GM12865 (cell line): ENCODE results near the gene SERINC3.
A peak's percentile ranks its signal among the peaks of the same experiment; 100 is the strongest.
"Not testable (repeated sequence)": the region's sequence is repeated elsewhere in the genome, so short reads cannot be mapped to it uniquely, and the experiment has no call there.

ENCODE experiments used
- DNase-seq: peaks from one replicate; pipeline ENCODE4 v3.0.0; 2010; ENCODE audit warnings: low read depth
- H3K4me3 ChIP-seq: 2 replicates; pipeline ENCODE4 v1.5.1; 2011; ENCODE audit warnings: mild to moderate bottlenecking, low read depth, low read length, control low read depth
- CTCF ChIP-seq: IDR thresholded peaks from 2 replicates; pipeline ENCODE4 v1.5.1; 2011; ENCODE audit warnings: low read length, control low read depth, low read depth, inconsistent platforms; ENCODE audit not compliant: insufficient read depth; ENCODE audit errors: missing control alignments

The SERINC3 gene

GRCh38 chr20:44479643-44480042 lies 42.2 kb downstream of the SERINC3 start:
- H3K4me3 ChIP-seq = no peak overlapping the region
- no peak for TF ChIP-seq CTCF
- DNase-seq = peak; percentile 54

DNA sequence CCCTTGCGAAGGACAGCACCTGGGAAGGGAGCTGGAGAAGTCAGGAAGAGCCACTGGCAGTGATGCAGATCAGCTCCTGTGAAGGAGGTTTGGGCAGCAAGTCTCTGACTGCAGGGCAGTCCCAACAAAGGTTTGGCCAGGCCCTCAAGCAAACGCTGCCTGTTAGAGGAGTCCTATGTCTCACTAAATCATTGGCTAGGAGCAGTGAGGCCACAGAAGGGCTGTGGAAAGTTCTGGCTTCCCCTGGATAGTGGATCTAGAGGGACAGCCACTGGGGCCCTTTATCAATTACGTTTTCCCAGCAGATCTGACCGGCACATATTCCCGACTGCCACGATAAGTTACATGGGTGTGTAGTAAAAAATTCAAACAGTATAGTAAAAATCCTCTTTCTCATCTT lies 43.7 kb downstream of the SERINC3 start:
- no peak overlapping the region for H3K4me3 ChIP-seq
- no peak for TF ChIP-seq CTCF
- no peak for DNase-seq

DNA sequence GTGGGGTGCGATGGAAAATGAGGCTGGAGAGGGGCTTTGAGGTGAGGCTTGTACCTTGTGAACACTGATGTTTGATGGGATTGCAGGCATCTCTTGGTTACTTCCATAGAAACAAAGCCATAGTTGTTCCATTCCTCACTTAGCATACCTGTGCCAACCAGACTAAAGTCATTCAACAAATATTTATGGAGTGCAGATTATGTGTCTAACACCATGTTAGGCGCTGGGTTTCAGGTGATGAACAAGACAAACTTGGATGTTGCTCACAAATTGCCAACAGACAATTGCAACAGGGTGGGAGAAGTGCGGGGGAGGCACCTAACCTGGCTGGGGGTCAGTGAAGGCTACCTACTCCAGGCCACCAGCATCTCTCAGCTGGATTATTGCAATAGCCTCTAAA lies 44.7 kb downstream of the SERINC3 start:
- no peak overlapping the region for H3K4me3 ChIP-seq
- DNase-seq = no peak
- no peak for TF ChIP-seq CTCF

DNA sequence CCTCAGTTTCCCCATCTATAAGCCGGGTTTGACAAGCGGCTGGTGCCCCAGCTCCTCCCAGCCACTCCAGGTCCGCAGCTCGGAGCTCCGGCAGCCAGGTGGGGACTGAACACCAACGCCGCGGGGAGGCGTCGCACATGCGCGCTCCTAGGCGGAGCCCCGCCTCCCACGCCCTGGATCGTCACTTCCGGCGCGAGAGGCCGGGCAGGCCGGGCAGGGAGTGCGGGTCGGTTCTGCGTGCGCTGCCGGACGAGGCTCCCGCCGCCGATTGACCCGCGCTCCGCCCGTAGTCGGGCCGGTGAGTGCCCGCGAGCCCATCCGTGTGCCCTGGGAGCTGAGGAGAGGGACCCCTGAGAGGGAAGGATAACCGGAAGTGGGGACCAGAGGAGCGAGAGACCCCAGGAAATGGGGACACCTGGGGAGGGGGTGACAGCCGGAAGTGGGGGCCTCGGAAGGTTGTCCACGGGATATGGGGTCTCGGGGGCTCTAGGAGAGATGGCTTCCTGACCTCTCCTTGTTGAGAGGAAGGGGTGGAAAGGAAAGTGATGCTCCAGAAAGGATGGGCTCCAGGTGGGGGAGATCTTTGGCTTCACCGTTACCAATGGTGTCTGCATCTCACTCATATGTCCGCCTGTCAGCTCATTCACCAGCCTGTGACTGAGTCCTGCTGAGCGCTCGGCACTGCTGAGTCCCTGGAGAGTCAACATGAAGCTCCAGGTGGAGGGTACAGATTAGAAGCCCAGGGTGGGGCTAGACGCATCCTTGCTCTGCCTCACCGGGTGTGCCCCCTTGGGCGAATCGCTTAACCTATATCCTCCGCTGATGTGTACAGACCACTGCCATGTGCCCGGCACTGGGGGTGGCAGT lies 45.9 kb downstream of the SERINC3 start, which contains the start of gene TTPAL:
TSS of gene TTPAL (plus strand) at position 181 of the 867 bp plus-strand sequence. CDS start 4,126 bp downstream, outside the sequence.
- DNase-seq = peak; percentile 94
- peak within 1 kb of the TSS; percentile 75 for H3K4me3 ChIP-seq
- peak; percentile 14 for TF ChIP-seq CTCF

DNA sequence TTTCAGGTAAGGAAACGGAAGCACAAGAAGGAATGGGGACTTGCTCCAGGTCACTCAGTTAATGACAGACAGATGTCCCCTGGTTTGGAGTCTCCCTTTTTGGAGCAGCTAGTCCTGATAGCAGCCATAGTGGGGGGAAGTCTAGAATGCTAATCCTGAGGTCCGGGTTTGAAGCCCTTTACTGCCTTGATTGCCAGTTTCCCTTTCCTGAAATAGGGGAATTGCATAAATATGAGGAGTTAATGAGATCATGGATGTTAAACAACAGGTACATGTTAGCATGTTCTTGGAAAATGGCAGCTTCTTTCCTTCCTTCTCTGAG lies 46.5 kb downstream of the SERINC3 start:
- TF ChIP-seq CTCF = no peak
- no peak for DNase-seq
- H3K4me3 ChIP-seq = peak overlapping the region; percentile 75

DNA sequence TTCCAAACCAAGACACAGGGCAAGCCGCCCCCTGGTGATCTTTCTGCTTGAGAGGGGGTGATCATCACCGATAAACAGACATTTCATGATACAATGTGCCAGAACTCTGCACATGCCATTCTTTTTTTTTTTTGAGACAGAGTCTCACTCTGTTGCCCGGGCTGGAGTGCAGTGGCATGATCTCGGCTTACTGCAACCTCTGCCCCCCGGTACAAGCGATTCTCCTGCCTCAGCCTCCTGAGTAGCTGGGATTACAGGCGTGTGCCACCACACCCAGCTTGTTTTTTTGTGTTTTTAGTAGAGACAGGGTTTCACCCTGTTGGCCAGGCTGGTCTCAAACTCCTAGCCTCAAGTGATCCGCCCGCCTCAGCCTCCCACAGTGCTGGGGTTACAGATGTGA lies 49.6 kb downstream of the SERINC3 start:
- not testable (repeated sequence) for H3K4me3 ChIP-seq, DNase-seq

- H3K4me3 ChIP-seq = no peak overlapping the region
- DNase-seq = no peak
- peak; percentile 14 for TF ChIP-seq CTCF
These were observed 50.4 kb downstream of the SERINC3 start for GRCh38 chr20:44471481-44471882.
